Activated gamma-delta T cell treated with anti-CD3 and anti-CD28 coated beads, Interleukin-2, amount 50 U/mL, for 16 hours (primary cell): Measurements from ENCODE around the gene RNF215.

Source experiments
- DNase-seq: peaks from one replicate; pipeline ENCODE4 v3.0.0-alpha.2; 2020; ENCODE audit warnings: low read depth

Gene RNF215

DNA sequence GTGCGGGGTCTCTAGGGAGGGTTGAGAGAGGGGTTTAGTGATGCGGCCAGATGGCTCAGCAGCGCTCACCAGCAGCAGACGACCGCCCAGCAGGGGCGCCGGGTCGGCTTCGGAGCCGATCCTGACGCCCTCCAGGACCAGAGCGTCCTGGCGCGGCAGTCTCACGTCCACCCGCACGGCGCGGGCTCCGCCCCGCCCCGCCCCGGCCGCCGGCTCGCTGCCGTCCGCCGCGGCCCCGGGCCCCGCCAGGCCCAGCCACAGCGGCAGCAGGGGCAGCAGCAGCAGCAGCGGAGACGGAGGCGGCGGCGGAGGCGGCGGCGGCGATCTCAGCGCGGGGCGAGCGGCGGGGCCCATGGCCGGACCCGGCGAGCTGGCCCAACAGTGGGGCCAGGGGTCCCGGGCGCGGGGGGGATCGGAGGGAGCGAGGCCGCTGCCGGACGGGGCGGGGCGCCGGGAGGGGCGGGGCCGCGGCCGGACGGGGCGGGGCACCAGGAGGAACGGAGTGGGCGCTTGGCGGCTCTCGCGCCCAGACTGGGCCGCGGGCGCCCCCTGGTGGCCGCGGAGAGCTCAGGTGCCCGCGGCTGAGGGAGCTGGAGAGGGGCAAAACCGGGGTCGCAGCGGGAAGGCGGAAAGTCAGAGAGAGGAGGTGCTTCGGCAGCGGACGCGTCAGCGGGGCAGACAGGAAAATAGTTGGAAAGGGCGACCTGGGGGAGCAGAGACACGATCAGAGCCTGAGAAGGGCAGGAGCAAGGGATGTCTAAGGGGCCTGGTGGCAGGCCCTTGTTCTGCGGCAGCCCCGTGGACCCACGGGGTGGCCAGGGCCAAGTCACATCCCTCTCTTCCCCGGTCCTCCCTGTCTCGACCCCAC, at the start of gene RNF215:
RNF215 (minus strand) TSS at position 452 of the 868 bp plus-strand sequence; CDS start at position 354, 98 bp downstream.
- DNase-seq = peak; percentile 76

DNA sequence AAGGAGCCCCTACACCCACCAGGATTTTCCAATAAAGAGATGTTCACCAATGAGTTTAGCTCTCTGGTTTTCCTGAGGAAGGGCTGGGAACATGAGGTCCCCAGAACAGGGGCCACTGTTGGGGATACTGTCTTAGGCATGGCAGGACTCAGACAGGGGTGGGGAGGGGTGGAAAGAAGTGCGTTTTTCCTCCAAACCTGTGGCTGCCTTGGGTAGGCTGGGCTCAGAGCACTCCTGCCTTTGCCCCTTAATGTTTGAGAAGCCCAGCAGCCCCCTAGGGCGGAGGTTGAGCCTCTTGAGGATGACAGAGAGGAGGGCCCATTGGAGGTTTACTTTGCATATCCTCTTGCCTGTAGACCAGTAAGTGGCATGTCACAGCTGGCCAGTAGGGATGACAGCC, 49.0 kb upstream of the RNF215 start:
- DNase-seq = no peak

DNA sequence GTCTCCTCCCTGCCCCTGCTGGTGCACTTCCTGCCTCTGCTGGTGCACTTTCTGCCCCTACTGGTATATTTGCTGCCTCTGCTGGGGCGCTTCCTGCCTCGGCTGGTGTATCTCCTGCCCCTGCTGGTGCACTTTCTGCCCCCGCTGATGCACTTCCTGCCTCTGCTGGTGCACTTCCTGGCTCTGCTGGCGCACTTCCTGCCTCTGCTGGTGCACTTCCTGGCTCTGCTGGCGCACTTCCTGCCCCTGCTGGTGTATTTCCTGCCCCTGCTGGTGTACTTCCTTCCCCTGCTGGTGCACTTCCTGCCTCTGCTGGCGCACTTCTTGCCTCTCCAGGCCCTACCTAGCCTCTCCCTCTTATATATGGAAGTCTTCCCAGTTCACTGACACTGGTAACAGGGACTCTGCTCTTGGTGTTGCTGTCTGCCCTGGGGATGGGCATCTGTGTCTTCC, 48.5 kb upstream of the RNF215 start:
- DNase-seq = peak; percentile 77

DNA sequence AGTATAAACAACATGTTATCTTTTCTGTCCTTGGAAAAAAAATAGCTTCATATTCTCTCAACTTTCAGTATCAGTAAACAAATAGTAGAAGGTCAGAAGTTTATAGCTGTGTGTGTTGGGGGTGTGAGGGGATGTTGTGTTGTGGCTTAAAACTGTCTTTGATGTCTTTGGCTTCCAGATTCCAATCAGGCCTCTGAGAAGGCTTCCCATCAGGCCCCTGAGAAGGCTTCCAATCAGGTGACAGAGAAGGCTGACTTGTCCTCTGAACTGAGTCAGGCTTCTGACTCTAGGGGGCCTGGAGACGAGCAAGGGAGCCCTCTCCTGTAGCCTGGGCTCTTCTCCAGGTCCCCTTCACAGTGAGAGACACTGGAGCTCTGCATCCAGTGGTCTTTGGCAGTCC, 47.6 kb upstream of the RNF215 start:
- no peak for DNase-seq

DNA sequence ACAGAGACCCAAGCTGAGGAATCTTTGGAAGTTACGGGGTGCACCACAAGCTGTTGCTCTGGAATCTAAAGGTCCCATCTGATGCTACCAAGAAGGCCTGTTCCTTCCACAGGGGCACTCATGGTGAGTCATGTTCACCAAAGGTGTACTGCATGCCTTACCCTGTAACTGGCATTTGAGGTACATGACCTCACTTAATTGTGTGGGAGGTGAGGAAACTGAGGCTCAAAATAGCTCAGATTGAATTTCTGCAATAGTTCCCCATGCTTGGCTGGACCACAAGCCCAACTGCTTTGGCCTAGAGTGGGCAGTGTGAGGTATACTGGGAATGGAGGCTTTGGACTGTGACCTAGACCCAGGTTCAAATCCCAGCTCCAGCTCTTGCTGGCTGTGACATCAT, 46.6 kb upstream of the RNF215 start:
- no peak for DNase-seq

DNA sequence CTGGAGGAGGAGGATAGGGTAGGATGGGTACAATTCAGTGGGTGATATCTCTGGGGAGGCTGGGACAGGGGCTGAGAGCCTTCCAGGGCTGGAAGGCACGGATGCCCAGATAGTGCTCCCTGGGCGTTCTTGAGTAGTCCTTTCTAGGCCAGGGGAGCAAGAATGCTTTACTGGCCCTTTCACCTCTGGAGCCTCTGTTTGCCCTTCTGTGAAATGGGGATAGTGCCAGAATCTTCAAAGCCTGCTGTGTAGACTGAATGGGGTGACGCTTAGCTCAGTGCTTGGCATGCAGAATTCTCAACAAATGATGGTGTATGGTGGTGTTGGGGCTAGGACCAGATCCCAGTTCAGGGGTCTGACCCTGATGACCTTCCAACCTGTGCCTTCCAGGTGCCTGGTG, 46.0 kb upstream of the RNF215 start:
- DNase-seq = no peak

DNA sequence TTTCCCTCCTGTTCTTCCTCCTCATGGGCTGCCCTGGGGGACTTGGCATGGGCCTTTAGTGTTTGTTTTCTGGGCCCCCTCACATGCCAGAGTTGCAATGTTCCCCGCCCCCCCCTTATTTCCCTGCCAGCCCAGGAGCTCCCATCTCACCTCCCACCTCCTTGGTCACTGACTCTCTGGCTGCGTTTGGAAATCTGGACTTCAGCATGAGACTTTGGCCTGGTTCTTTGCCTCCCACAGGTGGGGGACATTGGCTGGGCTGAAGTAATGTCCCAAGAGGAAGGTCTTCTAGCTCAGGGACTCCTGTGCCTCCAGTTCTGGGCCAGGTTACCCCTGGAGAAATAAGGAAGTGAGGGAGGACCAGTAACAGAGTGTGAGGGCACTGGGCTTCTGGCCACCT, 45.3 kb upstream of the RNF215 start:
- DNase-seq = no peak

DNA sequence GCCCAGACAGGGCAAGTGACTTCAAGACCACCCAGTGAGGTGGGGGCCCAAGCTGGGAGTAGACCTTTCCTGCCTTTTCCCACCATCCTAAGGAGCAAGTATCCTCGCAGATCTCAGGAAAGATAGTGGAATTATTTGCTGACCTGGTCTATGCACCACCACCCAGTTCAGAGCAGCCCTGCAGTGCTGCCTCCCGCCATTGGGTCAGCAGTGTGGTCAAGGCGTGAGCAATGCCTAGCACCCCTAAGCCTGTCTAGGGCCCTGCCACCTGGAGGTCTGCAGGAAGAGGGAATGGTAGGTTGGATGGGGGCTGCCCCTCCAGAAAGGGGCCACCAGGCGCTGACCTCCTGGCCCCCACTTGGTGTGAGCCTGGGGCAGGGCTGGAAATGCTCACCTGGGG, 44.9 kb upstream of the RNF215 start:
- no peak for DNase-seq

DNA sequence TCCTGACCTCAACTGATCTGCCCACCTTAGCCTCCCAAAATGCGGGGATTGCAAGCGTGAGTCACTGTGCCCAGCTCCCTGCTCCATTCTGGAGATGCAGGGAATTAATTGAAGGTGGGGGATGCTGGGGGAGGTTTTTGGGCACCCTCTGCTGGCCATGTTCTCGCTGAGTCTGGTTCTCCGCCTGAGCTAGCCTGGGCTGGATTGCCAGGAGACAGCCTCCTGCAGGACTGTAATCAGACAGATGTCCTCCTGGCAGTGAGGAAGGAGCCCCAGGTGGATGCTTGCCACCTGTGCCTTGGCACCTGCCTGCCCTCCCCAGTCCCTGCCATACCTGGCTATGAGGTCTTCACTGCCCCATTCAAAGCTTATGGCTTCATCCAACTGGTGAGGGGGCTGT, 43.7 kb upstream of the RNF215 start:
- DNase-seq = no peak

DNA sequence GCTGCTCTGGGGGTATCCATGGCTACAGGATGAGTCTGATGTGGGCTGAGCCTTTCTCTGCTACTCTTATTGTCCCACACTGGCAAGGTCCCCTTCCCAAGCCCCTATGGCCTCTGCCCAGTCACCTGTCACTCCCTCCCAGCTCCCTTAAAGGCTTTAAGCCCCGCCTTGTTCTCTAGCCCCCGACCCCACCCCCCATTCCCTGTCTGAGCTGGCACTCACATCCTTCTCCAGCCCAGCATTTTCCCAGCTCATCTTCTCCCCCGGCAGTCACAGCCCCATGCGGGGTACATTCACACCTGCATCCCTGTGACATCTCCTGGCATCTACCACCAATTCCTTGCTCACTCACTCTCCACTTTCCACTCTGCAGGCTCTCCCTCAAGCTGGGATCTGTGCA, 42.7 kb upstream of the RNF215 start:
- DNase-seq = no peak

DNA sequence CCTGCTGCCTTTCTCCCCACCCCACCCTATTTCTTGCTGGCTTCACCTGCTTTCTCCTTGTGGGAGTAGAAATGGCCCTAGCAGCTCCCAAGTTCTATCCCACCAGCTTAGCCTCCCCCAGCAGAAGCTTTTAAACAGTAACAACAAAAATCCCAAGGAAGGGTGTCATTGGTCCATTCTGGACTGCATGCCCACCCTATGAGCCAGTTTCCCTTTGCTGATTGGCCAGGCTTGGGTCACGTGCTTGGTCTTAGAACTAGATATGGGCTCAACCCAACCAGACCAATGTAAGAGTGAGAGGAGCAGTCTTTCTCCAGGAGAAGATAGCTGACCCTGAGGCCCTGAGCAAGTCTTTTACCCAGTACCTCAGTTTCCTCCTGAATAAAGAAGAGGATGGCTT, 40.7 kb upstream of the RNF215 start:
- no peak for DNase-seq

DNA sequence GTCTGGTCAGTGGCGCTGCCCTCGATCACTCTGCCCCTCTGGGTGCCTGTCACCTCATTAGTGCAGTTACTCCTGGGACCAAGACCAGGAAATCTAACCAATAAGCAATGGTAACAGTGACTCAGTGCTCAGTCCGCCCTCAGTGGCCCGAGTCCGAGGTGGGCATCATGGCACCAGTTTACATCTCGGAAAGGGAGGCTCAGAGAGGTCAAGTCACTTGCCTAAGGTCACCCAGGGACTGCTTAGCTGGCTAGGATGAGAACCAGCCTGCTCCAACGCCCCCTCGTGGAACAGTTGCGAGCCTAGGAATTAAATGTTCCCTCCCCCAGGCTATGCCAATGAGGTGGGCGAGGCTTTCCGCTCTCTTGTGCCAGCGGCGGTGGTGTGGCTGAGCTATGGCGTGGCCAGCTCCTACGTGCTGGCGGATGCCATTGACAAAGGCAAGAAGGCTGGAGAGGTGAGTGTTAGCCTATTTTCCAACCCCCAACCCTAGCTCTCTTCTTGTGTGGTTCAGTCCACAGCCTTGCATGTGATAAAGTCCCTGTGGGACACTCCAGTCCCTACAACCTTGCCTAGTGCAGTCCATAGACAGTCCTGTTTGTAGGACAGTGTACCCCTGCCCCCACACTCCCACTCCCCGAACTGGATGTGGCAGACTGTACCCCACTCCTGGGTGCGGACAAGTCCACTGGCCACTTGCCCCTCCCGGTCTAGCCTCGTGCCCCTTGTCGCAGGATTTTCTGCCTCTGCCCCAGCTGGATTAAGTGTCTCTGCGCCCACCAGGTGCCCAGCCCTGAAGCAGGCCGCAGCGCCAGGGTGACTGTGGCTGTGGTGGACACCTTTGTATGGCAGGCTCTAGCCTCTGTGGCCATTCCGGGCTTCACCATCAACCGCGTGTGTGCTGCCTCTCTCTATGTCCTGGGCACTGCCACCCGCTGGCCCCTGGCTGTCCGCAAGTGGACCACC, 39.5 kb upstream of the RNF215 start:
- DNase-seq = peak; percentile 75

DNA sequence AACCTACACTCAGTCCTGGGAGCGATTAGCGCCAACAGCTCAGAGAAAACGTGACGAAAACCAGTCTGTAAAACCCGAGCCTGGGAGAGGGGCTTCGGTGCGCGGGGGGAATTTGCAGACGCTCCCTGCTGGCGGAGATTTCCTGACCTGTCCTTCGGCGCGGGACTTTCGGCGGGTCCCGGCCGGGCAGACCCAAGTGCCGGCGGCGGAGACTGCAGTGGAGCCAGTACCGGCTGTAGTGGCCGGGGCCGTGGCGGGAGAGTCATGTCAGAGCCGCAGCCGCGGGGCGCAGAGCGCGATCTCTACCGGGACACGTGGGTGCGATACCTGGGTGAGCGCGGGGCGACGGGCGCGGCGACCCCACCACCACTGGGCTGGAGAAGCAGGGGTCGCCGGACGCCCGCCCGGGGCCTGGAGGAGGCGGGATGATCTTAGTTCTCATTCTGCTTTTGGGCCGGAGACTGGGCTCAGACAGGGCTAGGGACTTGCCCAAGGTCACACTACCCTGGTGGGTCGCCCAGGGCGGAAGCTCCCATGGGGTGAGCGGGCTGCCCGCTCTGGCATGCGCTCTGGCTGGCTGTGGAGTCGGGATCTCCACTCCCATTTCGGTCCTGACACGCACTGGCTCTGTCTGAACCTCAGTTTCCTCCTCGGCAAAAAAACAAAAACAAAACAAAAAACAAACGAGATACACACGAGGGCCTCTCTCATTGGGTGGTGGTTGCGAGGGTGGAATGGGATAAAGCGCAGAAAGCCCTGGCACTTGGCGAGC, 38.6 kb upstream of the RNF215 start, which contains the start of gene MTFP1:
MTFP1 (plus strand) TSS at position 153 of the 772 bp plus-strand sequence; CDS start at position 265, 112 bp downstream.
- no peak for DNase-seq

DNA sequence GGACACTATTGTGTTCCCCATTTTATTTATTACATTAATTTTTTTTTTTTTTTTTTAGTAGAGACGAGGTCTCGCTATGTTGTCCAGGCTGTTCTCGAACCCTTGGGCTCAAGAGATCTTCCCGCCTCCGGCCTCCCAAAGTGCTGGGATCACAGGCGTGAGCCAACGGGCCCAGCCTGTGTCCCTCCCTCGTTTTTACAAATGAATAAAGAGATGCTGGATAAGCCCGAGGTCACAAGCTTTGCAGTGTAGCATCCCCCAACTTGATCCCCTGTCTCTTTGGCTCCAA, 38.1 kb upstream of the RNF215 start:
- DNase-seq = no peak

DNA sequence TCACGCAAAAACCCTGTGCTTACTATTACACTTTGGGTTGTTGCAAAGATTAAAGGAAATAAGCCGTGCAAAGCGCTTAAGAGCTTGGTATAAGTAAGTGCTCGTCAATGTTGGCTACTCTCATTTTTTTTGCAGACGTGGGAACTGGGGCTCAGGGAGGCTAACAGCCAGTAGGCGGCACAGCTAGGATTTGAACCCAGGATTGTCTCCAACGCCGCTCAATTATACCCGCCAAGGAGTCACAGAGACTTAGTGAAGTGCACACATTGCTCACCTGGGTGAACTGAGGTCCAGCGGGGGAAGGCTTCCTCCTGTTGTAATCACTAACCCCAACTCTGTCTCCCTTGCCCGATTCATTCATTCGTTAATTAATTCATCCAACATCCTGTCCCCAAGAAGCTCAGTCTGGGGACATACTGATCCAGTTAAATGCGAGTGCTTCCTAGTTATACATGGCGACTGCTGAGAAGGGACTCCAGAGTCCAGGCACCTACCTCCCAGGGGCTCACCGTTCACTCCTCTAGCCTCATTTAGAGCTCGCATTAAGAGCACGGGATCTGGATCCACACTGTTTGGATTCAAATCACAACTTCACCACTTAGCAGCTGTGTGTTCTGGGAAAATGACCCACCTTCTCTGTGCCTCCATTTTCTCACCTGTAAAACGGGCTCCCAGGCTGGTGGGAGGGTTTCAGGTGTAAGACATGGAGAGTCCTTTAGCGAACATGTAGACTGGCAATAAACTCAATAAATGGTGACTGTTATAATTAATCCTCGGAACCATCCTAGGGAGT, 37.5 kb upstream of the RNF215 start:
- DNase-seq = no peak

DNA sequence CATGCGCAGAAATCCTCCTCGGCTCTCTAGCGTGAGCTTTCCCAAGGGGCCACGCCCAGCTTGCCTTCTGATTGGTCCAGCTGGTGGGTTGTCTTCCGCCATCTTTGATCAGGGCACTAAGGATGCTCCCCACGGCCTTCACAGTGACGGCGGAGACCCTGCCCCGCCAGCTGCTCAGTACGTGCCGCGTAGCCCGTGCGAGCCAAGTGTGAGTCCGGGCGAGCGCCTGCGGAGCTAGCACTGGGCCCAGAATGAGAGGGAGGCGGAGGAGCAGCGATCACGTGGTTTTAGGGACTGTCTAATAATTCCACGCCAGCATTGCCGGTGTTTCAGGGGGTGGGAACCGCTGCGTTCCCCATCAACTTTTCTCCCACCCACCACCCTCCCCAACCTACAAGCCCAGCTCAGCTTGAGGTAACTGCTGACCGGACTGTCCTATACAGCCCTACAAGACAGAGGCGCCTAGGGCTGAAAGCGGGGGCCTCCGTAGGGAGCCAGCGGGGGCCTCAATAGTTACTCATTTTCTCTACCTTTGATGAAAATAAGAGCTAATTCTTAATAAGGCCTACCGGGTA, 36.8 kb upstream of the RNF215 start:
- DNase-seq = peak; percentile 94

DNA sequence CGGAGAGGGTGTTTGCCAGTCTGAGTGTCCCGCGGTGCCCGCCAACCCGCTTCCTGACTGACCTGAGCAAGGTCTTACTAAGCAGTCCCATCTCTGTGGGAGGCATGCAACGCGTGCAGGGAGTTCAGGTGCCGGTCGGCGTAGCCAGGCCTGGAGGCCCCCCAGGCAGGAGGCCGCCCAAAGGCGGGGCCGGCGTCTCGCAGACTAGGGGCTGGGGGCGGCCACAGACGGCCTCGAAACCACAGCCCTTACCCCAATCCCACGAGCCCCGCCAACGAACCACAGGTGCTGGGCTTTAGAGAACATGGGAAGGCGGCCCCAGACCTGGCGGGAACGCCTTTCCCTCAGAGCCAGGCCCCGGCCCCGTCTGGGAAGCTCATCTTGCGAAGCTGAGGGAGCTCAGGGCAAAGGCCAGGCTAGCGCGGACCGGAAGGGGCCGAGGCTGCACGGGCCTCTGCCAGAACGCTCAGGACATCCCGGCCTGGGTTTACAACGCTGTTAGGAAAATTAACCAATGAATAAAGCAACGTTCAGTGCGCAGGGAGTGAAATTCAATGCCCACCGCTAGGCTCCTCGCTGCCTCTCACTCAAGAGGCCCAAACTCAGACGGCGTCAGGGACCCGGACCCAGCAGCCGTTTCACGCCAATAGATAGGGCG, 36.2 kb upstream of the RNF215 start:
- DNase-seq = peak; percentile 31

DNA sequence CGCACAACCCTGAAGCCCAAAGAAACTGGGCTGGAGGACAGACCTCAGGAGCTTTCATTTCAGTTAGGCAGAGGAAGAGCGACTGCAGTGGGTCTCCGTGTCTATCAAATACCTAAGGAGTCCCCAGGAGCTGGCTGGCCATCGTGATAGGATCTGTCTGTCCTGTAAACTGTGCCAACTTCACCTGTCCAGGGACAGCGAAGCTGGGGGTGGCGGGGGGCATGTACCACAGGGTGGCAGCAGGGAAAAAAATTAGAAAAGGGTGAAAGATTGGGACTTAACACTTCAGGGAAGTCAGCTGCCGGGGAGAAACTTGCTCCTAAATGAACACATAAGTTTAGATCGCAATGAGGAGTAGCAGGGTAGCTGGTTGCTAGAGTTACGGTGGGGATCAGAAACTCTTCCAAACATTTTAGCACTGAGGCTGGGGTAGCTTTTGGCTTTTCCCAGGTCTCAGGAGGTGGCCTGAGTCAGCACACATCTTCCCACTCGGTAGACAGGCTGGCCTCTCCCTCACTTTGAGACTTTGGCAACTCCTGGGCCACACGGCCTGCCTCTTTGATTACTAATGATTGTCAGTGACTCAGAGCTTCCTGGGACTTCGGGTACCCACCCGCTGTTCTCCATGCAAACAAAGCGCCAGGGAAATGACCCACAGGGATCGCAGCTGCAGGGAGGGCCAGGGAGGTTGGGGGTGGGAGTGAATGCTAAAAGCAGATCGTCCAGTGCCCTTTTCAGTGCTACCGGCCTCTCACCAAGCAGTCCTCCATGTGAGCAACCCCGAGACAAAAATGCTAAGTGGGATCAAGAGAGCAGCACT, 35.5 kb upstream of the RNF215 start:
- DNase-seq = no peak

DNA sequence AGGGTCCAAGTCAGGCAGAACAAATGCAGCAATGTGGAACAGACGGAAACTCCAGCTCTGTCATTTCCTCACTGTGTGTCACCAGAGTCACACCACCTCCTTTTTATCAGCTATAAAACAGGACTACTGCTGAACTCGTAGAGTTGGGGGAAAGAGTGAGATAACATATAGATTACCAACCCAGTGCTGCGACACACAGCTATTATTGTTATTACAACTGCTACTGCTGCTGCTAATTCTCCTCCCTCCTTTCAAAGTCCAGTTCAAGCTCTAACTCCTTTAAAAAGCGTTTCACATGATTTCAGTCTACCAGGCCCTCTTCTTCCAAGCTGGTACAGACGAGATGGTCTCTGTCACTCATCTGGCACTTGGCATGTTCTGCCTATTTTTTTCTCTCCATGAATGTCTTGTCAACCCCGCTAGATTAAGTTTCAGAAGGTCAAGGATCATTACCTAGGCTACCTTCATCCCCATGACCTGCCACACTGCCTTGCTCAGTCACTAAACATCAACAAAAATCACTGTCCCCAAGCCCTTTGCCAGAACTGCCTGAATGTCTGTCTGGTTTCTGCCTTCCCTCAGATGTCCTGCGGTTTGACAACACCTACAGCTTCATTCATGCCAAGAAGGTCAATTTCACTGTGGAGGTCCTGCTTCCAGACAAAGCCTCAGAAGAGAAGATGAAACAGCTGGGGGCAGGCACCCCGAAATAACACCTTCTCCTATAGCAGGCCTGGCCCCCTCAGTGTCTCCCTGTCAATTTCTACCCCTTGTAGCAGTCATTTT, 34.7 kb upstream of the RNF215 start:
- DNase-seq = no peak
